CD4-positive, CD25-positive, alpha-beta regulatory T cell (primary cell): ENCODE data around the gene DEXI. TPM values are rescaled to one million over a fixed set of nuclear protein-coding genes. Genes with fewer than 3 reads are reported as not detected.

Experiments
- ATAC-seq, 2 donors: fragments of 150-1000 bp; cut with Tn5 transposase; one replicate each; pipeline ENCODE4 v1.10.0; 2021; ENCODE audit warnings: low read depth in 2 of 2, moderate number of reproducible peaks in 2 of 2, moderate library complexity in 1 of 2
- DNase-seq, 3 donors: peaks; one replicate each; pipeline versions ENCODE4 v3.0.0 to v3.0.0-alpha.2; 2012 to 2022; ENCODE audit warnings: mixed read lengths in 1 of 3
- H3K27ac ChIP-seq: one replicate; pipeline ENCODE4 v1.7.0; 2013; ENCODE audit warnings: mild to moderate bottlenecking, low read length; ENCODE audit not compliant: insufficient read depth, poor library complexity, severe bottlenecking
- H3K27me3 ChIP-seq: one replicate; pipeline ENCODE4 v1.7.0; 2013; ENCODE audit warnings: low read length; ENCODE audit not compliant: control insufficient read depth, insufficient read depth
- H3K36me3 ChIP-seq: one replicate; pipeline ENCODE4 v1.7.0; 2013; ENCODE audit warnings: mild to moderate bottlenecking, low read length, moderate library complexity; ENCODE audit not compliant: control insufficient read depth, insufficient read depth
- H3K4me1 ChIP-seq: 2 replicates; pipeline ENCODE4 v1.7.0; 2013; ENCODE audit warnings: mild to moderate bottlenecking, low read length; ENCODE audit not compliant: insufficient read depth, control insufficient read depth, poor library complexity, severe bottlenecking
- H3K4me3 ChIP-seq: one replicate; pipeline ENCODE4 v1.7.0; 2013; ENCODE audit warnings: low read depth, mild to moderate bottlenecking, low read length, moderate library complexity
- H3K9me3 ChIP-seq, 2 experiments: 1 replicate in 1 of 2; 2 replicates in 1 of 2; pipeline ENCODE4 v1.7.0; 2013; ENCODE audit warnings: low read length in 2 of 2, mild to moderate bottlenecking in 1 of 2, moderate library complexity in 1 of 2; ENCODE audit not compliant: control insufficient read depth in 2 of 2
- H3K27ac Mint-ChIP-seq, 3 donors: one replicate each; pipeline ENCODE4 v1.8.0; 2020 to 2022; ENCODE audit warnings: mild to moderate bottlenecking in 3 of 3, mixed read lengths in 3 of 3, moderate library complexity in 2 of 3
- H3K27me3 Mint-ChIP-seq: one replicate; pipeline ENCODE4 v1.8.0; 2022; ENCODE audit warnings: mild to moderate bottlenecking, mixed read lengths
- H3K36me3 Mint-ChIP-seq: one replicate; pipeline ENCODE4 v1.8.0; 2020; ENCODE audit warnings: mixed read lengths
- H3K4me1 Mint-ChIP-seq, 4 donors: one replicate each; pipeline ENCODE4 v1.8.0; 2020 to 2022; ENCODE audit warnings: mixed read lengths in 4 of 4, mild to moderate bottlenecking in 1 of 4
- H3K4me3 Mint-ChIP-seq, 4 donors: one replicate each; pipeline ENCODE4 v1.8.0; 2020 to 2022; ENCODE audit warnings: mild to moderate bottlenecking in 4 of 4, mixed read lengths in 4 of 4, moderate library complexity in 3 of 4
- H3K9me3 Mint-ChIP-seq, 7 donors: one replicate each; pipeline ENCODE4 v1.8.0; 2020 to 2022; ENCODE audit warnings: mixed read lengths in 7 of 7, mild to moderate bottlenecking in 3 of 7, moderate library complexity in 2 of 7
- polyA plus RNA-seq, 4 donors: library from polyadenylated mRNA; unstranded; fragments of 300-500 nt; fragmentation: Illumina TruSeq; gene quantifications; one replicate each; pipeline ENCODE4 v1.2.3, GENCODE V29; 2021
- total RNA-seq: library from RNA; stranded (reverse); gene quantifications from one replicate; pipeline ENCODE4 v1.2.3, GENCODE V29; 2022

DEXI gene
- total and polyA plus RNA-seq, 5 donors from 2014 or later = 15.7 to 53.5 (median 50.9) TPM

GRCh38 chr16:10895053-10895946, 47.0 kb downstream of the DEXI start:
- Histone ChIP-seq H3K9me3 (no peaks in the 10 kb centered on the region), H3K4me3 (no peak overlapping the region), H3K4me1 (no peaks in the 10 kb centered on the region), H3K27me3 (no peaks in the 10 kb centered on the region), H3K27ac (no peak overlapping the region), H3K36me3 (peaks cover 9% of the 10 kb centered on the region)
- DNase-seq = no peak
- H3K9me3 Mint-ChIP-seq = peaks cover 0 to 3% (median 0%) of the 10 kb centered on the region in 7 donors
- H3K27ac Mint-ChIP-seq = no peak overlapping the region
- no peaks in the 10 kb centered on the region for H3K27me3 Mint-ChIP-seq
- H3K4me3 Mint-ChIP-seq = no peak overlapping the region
- H3K36me3 Mint-ChIP-seq = no peaks in the 10 kb centered on the region
- H3K4me1 Mint-ChIP-seq = peaks cover 0 to 4% (median 0%) of the 10 kb centered on the region in 4 donors
- ATAC-seq = no peak

DNA sequence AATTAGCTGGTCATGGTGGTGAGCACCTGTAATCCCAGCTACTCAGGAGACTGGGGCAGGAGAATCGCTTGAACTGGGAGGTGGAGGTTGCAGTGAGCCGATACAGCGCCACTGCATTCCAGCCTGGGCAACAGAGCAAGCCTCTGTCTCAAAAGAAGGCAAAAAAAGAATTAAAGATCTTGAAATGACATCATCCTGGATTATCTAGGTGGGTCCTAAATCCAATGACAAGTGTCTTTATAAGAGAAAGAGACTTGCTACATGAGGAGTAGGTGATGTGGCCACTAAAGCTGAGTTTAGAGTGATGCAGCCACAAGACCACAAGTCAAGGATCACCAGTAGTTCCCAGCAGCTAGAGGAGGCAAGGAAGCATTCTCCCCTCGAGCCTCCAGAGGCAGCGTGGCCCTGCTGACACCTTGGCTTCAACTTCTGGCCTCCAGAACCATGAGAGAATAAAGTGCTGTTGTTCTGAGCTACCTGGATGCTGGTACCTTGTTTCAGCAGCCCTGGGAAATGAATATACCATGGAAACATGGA, 49.4 kb downstream of the DEXI start:
- DNase-seq (no peak), ATAC-seq (no peak)
- H3K4me3 Mint-ChIP-seq = no peak overlapping the region
- peaks cover 7% of the 10 kb centered on the region for H3K36me3 ChIP-seq
- H3K27ac Mint-ChIP-seq = no peak overlapping the region
- H3K36me3 Mint-ChIP-seq = no peaks in the 10 kb centered on the region
- no peaks in the 10 kb centered on the region for H3K27me3 Mint-ChIP-seq
- H3K9me3 Mint-ChIP-seq = peaks cover 0 to 1% (median 0%) of the 10 kb centered on the region in 7 donors
- H3K4me3 ChIP-seq = no peak overlapping the region
- no peaks in the 10 kb centered on the region for H3K4me1 ChIP-seq
- no peaks in the 10 kb centered on the region for H3K27me3 ChIP-seq
- no peak overlapping the region for H3K27ac ChIP-seq
- H3K9me3 ChIP-seq = no peaks in the 10 kb centered on the region
- peaks cover 0 to 4% (median 0%) of the 10 kb centered on the region in 4 donors for H3K4me1 Mint-ChIP-seq

- no peaks in the 10 kb centered on the region for H3K9me3 Mint-ChIP-seq
- H3K4me3 ChIP-seq = no peak overlapping the region
- no peaks in the 10 kb centered on the region for H3K36me3 ChIP-seq
- H3K4me1 Mint-ChIP-seq = peaks cover 0 to 18% (median 10%) of the 10 kb centered on the region in 4 donors
- no peak for ATAC-seq
- no peaks in the 10 kb centered on the region for H3K36me3 Mint-ChIP-seq
- H3K27ac ChIP-seq = no peak overlapping the region
- no peak for DNase-seq
- H3K27me3 ChIP-seq = no peaks in the 10 kb centered on the region
- H3K27me3 Mint-ChIP-seq = no peaks in the 10 kb centered on the region
- H3K4me1 ChIP-seq = peaks cover 9% of the 10 kb centered on the region
- H3K27ac Mint-ChIP-seq = no peak overlapping the region
- H3K9me3 ChIP-seq = no peaks in the 10 kb centered on the region
- no peak overlapping the region for H3K4me3 Mint-ChIP-seq
Observed at GRCh38 chr16:10889855-10890254, 52.4 kb downstream of the DEXI start.

- no peaks in the 10 kb centered on the region for H3K9me3 Mint-ChIP-seq
- no peak overlapping the region for H3K27ac Mint-ChIP-seq
- no peaks in the 10 kb centered on the region for H3K36me3 Mint-ChIP-seq
- peaks cover 9% of the 10 kb centered on the region for H3K4me1 ChIP-seq
- no peak for DNase-seq
- H3K4me3 Mint-ChIP-seq = no peak overlapping the region
- H3K9me3 ChIP-seq = no peaks in the 10 kb centered on the region
- H3K27me3 ChIP-seq = no peaks in the 10 kb centered on the region
- no peaks in the 10 kb centered on the region for H3K27me3 Mint-ChIP-seq
- no peak overlapping the region for H3K4me3 ChIP-seq
- H3K4me1 Mint-ChIP-seq = peaks cover 0 to 20% (median 11%) of the 10 kb centered on the region in 4 donors
- H3K27ac ChIP-seq = no peak overlapping the region
- no peaks in the 10 kb centered on the region for H3K36me3 ChIP-seq
- no peak for ATAC-seq
Observed at GRCh38 chr16:10888320-10888937, 53.8 kb downstream of the DEXI start.

- H3K27ac Mint-ChIP-seq = peak overlapping the region in 1 of 3 donors; percentile 84
- H3K27me3 Mint-ChIP-seq = no peaks in the 10 kb centered on the region
- Histone ChIP-seq H3K4me3 (no peak overlapping the region), H3K27ac (no peak overlapping the region), H3K36me3 (no peaks in the 10 kb centered on the region), H3K27me3 (no peaks in the 10 kb centered on the region), H3K9me3 (no peaks in the 10 kb centered on the region), H3K4me1 (peaks cover 13% of the 10 kb centered on the region)
- peaks cover 7 to 33% (median 24%) of the 10 kb centered on the region in 4 donors for H3K4me1 Mint-ChIP-seq
- no peak for ATAC-seq
- no peaks in the 10 kb centered on the region for H3K36me3 Mint-ChIP-seq
- no peak for DNase-seq
- H3K9me3 Mint-ChIP-seq = no peaks in the 10 kb centered on the region
- H3K4me3 Mint-ChIP-seq = peak overlapping the region in 1 of 4 donors; percentile 63
Observed at GRCh38 chr16:10885246-10885645, 57.0 kb downstream of the DEXI start.

- Mint-ChIP-seq H3K27ac (peak overlapping the region in 1 of 3 donors; percentile 52), H3K27me3 (no peaks in the 10 kb centered on the region), H3K4me1 (peaks cover 7 to 52% (median 32%) of the 10 kb centered on the region in 4 donors), H3K36me3 (no peaks in the 10 kb centered on the region), H3K4me3 (no peak overlapping the region), H3K9me3 (no peaks in the 10 kb centered on the region)
- Histone ChIP-seq H3K4me1 (peaks cover 30% of the 10 kb centered on the region), H3K27me3 (no peaks in the 10 kb centered on the region), H3K36me3 (no peaks in the 10 kb centered on the region), H3K9me3 (no peaks in the 10 kb centered on the region), H3K4me3 (no peak overlapping the region), H3K27ac (no peak overlapping the region)
- no peak for ATAC-seq
- no peak for DNase-seq
Observed at GRCh38 chr16:10883004-10883403, 59.3 kb downstream of the DEXI start.

GRCh38 chr16:10881479-10882030, 60.7 kb downstream of the DEXI start:
- Mint-ChIP-seq H3K9me3 (no peaks in the 10 kb centered on the region), H3K36me3 (no peaks in the 10 kb centered on the region), H3K4me3 (peak overlapping the region; percentile 11 to 75 (median 54)), H3K27ac (peak overlapping the region in 2 of 3 donors; percentile 18 to 33), H3K4me1 (peaks cover 7 to 61% (median 43%) of the 10 kb centered on the region in 4 donors), H3K27me3 (no peaks in the 10 kb centered on the region)
- H3K27me3 ChIP-seq = no peaks in the 10 kb centered on the region
- peaks cover 39% of the 10 kb centered on the region for H3K4me1 ChIP-seq
- H3K9me3 ChIP-seq = no peaks in the 10 kb centered on the region
- ATAC-seq = no peak
- H3K36me3 ChIP-seq = no peaks in the 10 kb centered on the region
- no peak overlapping the region for H3K27ac ChIP-seq
- DNase-seq = no peak
- peak overlapping the region; percentile 24 for H3K4me3 ChIP-seq
